Measurements from ENCODE around the gene NUMBL. TPM values are rescaled to one million over a fixed set of nuclear protein-coding genes. Genes with fewer than 3 reads are reported as not detected.

Gene NUMBL
- total and polyA plus RNA-seq, 4 experiments from 2014 or later, result 0.35 to 20.2 (median 8.7) TPM

DNA sequence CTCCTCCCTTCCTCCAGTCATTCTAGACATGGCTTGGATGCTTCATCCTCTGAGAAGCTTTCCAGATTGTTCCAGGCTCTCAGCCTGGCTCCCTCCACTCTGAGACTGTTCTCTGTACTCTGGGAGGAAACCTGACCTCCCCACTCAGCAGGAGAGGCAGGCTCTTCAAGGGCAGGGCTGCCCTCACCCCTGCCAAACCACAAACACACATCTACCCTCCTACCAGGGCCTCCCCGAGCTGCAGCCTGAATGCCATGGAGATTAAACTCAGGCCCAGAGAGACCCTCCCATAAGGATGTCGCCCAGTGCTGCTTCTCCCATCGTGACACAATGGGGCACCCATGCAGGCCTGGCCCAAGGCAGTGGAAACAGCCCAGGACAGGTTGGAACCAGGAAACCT is 16.2 kb downstream of the NUMBL start:
- Histone ChIP-seq H3K36me3 (ENCODE audit: insufficient read depth, low read length) (peaks cover 3% of the 10 kb centered on the region), H3K4me3 (ENCODE audit: low read length in 2 of 2) (no peak overlapping the region), H3K27ac (ENCODE audit: low read depth, low read length) (no peak overlapping the region), H3K9me3 (ENCODE audit: control insufficient read depth in 1 of 2, low read length in 2 of 2) (no peaks in the 10 kb centered on the region), H3K27me3 (ENCODE audit: insufficient read depth, low read length) (no peaks in the 10 kb centered on the region), H3K4me1 (ENCODE audit: insufficient read depth, low read length) (no peaks in the 10 kb centered on the region)
- intact Hi-C loops (cut with micrococcal nuclease), result no loop called here
- Mint-ChIP-seq H3K27me3 (no peaks in the 10 kb centered on the region), H3K4me3 (peak overlapping the region in 1 of 8 donors; percentile 24), H3K27ac (no peak overlapping the region), H3K9me3 (peaks cover 0 to 3% (median 0%) of the 10 kb centered on the region in 8 donors), H3K4me1 (peaks cover 0 to 1% (median 0%) of the 10 kb centered on the region in 4 donors), H3K36me3 (peaks cover 26 to 34% of the 10 kb centered on the region in 2 donors)
- ChIA-PET CTCF (ENCODE audit: partially characterized antibody) (interaction anchor here (1.1 kb wide), 1 partner anchor 11 kb away, joined by 3 read pairs; no protein-coding TSS in a partner anchor), POLR2A (ENCODE audit: partially characterized antibody) (no interaction called here)
- DNase-seq, result no peak

DNA sequence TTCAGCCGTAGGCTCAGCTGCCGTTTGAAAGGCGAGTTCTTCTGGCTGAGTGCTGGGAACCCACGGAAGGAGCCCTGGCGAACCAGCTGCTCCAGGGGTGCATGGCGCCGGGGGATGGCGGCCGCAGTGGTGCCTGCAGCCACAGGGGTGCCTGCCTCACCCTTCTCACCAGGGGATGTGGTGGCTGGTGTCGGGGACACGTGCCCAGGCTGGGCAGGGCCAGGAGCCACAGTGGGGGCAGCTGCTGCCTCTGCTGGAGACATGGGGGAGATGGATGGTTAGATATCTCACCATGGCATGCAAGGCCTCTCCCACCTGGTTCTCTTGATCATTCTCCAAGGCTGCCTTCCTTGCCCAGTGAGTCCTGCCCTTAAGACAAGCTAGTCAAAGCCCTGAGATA is 17.1 kb downstream of the NUMBL start:
- Mint-ChIP-seq H3K9me3 (peaks cover 0 to 5% (median 0%) of the 10 kb centered on the region in 8 donors), H3K27me3 (no peaks in the 10 kb centered on the region), H3K27ac (no peak overlapping the region), H3K4me3 (no peak overlapping the region), H3K36me3 (peaks cover 33 to 37% of the 10 kb centered on the region in 2 donors), H3K4me1 (peaks cover 0 to 1% (median 0%) of the 10 kb centered on the region in 4 donors)
- ChIA-PET CTCF (ENCODE audit: partially characterized antibody) (interaction anchor here (1.1 kb wide), 1 partner anchor 10 kb away, joined by 3 read pairs; no protein-coding TSS in a partner anchor), POLR2A (ENCODE audit: partially characterized antibody) (no interaction called here)
- H3K4me3 ChIP-seq (ENCODE audit: low read length in 2 of 2), result no peak overlapping the region
- no peaks in the 10 kb centered on the region for H3K9me3 ChIP-seq (ENCODE audit: control insufficient read depth in 1 of 2, low read length in 2 of 2)
- no peak for DNase-seq
- H3K27me3 ChIP-seq (ENCODE audit: insufficient read depth, low read length), result no peaks in the 10 kb centered on the region
- intact Hi-C loops (cut with micrococcal nuclease), result no loop called here
- H3K4me1 ChIP-seq (ENCODE audit: insufficient read depth, low read length), result no peaks in the 10 kb centered on the region
- no peak overlapping the region for H3K27ac ChIP-seq (ENCODE audit: low read depth, low read length)
- H3K36me3 ChIP-seq (ENCODE audit: insufficient read depth, low read length), result peaks cover 3% of the 10 kb centered on the region

DNA sequence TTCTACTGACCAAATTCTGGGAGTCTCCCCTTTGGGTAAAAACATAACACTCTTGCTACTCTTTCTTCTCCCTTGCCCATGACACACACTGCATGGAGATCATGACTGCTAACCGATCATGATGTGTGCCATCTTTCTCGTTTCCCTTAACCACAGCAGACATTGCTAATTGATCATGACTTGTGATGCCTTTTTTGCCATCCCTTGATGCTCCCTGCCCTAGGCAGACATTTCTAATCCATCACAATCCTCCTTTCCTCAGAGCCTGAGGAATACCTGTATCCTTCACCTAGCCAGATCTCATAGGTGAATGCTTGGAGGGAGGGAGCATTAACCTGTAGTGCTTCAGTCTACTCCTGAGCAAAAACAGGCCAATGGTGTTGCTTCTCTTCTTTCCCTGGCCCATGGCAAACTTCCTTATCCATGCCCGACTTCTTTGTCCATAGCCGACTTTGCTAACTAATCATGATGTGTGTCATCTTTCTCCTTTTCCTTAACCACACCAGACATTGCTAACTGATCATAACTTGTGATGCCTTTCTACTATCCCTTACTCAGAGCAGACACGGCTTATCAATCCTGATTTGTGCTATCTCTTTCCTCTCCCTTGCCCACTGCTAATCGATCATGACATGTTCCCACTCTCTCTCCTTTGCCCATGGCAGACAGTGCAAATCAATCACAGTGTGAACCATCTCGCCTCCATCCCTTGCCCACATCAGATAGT is 17.7 kb downstream of the NUMBL start:
- H3K27me3 ChIP-seq (ENCODE audit: insufficient read depth, low read length), result no peaks in the 10 kb centered on the region
- POLR2A ChIA-PET (ENCODE audit: partially characterized antibody), result no interaction called here

DNA sequence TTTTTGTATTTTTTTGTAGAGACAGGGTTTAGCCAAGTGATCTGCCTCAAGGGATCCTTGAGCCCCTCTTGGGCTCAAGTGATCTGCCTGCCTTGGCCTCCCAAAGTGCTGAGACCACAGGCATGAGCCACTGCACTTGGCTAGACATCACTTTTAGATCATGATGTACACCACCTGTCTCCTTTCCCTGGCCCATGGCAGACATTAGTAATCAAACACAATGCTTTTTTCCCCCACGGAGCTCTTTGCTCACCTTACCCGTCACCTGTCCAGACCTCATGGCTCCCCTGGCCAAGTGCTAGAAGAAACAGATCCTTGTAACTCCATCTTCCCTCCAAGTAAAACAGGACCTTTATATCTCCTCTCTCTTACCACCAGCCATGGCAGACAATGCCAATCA is 18.4 kb downstream of the NUMBL start:
- Mint-ChIP-seq H3K36me3 (peaks cover 27% of the 10 kb centered on the region in 2 donors), H3K27ac (no peak overlapping the region), H3K9me3 (peaks cover 0 to 5% (median 0%) of the 10 kb centered on the region in 8 donors), H3K4me1 (peaks cover 0 to 1% (median 0%) of the 10 kb centered on the region in 4 donors), H3K4me3 (no peak overlapping the region), H3K27me3 (no peaks in the 10 kb centered on the region)
- Histone ChIP-seq H3K4me1 (ENCODE audit: insufficient read depth, low read length) (no peaks in the 10 kb centered on the region), H3K36me3 (ENCODE audit: insufficient read depth, low read length) (peaks cover 3% of the 10 kb centered on the region), H3K9me3 (ENCODE audit: control insufficient read depth in 1 of 2, low read length in 2 of 2) (no peaks in the 10 kb centered on the region), H3K27me3 (ENCODE audit: insufficient read depth, low read length) (no peaks in the 10 kb centered on the region), H3K4me3 (ENCODE audit: low read length in 2 of 2) (no peak overlapping the region), H3K27ac (ENCODE audit: low read depth, low read length) (no peak overlapping the region)
- no peak for DNase-seq
- ChIA-PET CTCF (ENCODE audit: partially characterized antibody) (no interaction called here), POLR2A (ENCODE audit: partially characterized antibody) (no interaction called here)
- intact Hi-C loops (cut with micrococcal nuclease), result no loop called here

More for the DNA sequence above, 17.7 kb downstream of the NUMBL start:
- CTCF ChIA-PET (ENCODE audit: partially characterized antibody), result no interaction called here
- no peak for DNase-seq
- Mint-ChIP-seq H3K4me1 (peaks cover 0 to 1% (median 0%) of the 10 kb centered on the region in 4 donors), H3K27me3 (no peaks in the 10 kb centered on the region), H3K9me3 (peaks cover 0 to 5% (median 0%) of the 10 kb centered on the region in 8 donors), H3K36me3 (peaks cover 30 to 34% of the 10 kb centered on the region in 2 donors), H3K27ac (no peak overlapping the region), H3K4me3 (no peak overlapping the region)
- no peaks in the 10 kb centered on the region for H3K9me3 ChIP-seq (ENCODE audit: control insufficient read depth in 1 of 2, low read length in 2 of 2)
- no peaks in the 10 kb centered on the region for H3K4me1 ChIP-seq (ENCODE audit: insufficient read depth, low read length)
- no peak overlapping the region for H3K27ac ChIP-seq (ENCODE audit: low read depth, low read length)
- no peak overlapping the region for H3K4me3 ChIP-seq (ENCODE audit: low read length in 2 of 2)
- H3K36me3 ChIP-seq (ENCODE audit: insufficient read depth, low read length), result peaks cover 3% of the 10 kb centered on the region
- intact Hi-C loops (cut with micrococcal nuclease), result no loop called here

DNA sequence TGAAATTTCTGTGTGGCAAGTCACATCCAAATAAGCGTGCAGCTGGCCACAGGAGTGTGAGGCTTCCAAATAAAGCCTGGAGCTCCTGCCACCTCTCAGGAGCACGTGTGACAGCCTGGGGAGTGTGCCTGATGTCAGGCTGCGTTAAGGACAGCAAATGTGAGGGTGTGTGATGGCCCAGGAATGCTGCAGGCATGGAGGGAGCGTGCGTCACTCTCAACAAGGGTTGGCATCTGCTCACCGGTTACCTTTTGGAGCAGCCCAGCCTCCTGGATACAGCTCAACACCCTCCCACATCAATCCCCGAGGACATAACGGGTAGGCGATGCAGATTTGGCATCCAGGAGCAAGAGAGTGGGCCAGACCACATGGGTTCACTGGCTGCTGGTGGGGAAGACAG is 19.0 kb downstream of the NUMBL start:
- Histone ChIP-seq H3K36me3 (ENCODE audit: insufficient read depth, low read length) (peaks cover 3% of the 10 kb centered on the region), H3K4me1 (ENCODE audit: insufficient read depth, low read length) (peaks cover 3% of the 10 kb centered on the region), H3K27me3 (ENCODE audit: insufficient read depth, low read length) (no peaks in the 10 kb centered on the region), H3K27ac (ENCODE audit: low read depth, low read length) (no peak overlapping the region), H3K9me3 (ENCODE audit: control insufficient read depth in 1 of 2, low read length in 2 of 2) (no peaks in the 10 kb centered on the region), H3K4me3 (ENCODE audit: low read length in 2 of 2) (no peak overlapping the region)
- no peak overlapping the region for H3K4me3 Mint-ChIP-seq
- H3K27ac Mint-ChIP-seq, result no peak overlapping the region
- POLR2A ChIA-PET (ENCODE audit: partially characterized antibody), result no interaction called here
- no peaks in the 10 kb centered on the region for H3K27me3 Mint-ChIP-seq
- no peak for DNase-seq
- H3K36me3 Mint-ChIP-seq, result peaks cover 27 to 30% of the 10 kb centered on the region in 2 donors
- CTCF ChIA-PET (ENCODE audit: partially characterized antibody), result no interaction called here
- H3K9me3 Mint-ChIP-seq, result peaks cover 0 to 5% (median 0%) of the 10 kb centered on the region in 8 donors
- intact Hi-C loops (cut with micrococcal nuclease), result no loop called here
- H3K4me1 Mint-ChIP-seq, result peaks cover 0 to 1% (median 0%) of the 10 kb centered on the region in 4 donors

DNA sequence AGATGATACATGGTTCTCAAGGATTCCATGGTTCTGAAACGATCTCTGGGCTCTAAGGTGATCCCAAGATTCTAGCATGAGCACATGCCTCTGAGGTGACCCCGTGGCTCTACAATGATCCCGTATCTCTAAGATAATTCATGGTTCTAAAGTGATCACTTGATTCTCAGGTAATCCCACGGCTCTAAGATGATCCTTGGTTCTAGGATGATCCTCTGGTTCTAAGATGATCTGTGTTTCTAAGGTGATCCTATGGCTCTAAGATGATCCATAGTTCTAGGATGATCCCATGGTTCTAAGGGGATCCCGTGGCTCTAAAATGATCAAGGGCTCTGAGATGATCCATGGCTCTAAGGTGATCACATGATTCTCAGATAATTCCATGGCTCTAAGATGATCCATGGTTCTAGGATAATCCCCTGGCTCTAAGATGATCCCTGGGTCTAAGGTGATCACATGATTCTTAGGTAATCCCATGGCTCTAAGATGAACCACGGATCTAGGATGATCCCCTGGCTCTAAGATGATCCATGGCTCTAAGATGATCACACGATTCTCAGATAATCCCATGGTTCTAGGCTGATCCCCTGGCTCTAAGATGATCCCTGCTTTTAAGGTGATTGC is 21.3 kb downstream of the NUMBL start:
- H3K27me3 Mint-ChIP-seq, result no peaks in the 10 kb centered on the region
- H3K36me3 ChIP-seq (ENCODE audit: insufficient read depth, low read length), result peaks cover 3% of the 10 kb centered on the region
- peaks cover 0 to 5% (median 0%) of the 10 kb centered on the region in 8 donors for H3K9me3 Mint-ChIP-seq
- no peaks in the 10 kb centered on the region for H3K27me3 ChIP-seq (ENCODE audit: insufficient read depth, low read length)
- intact Hi-C loops (cut with micrococcal nuclease), result no loop called here
- POLR2A ChIA-PET (ENCODE audit: partially characterized antibody), result no interaction called here
- H3K27ac Mint-ChIP-seq, result no peak overlapping the region
- H3K4me1 ChIP-seq (ENCODE audit: insufficient read depth, low read length), result peaks cover 3% of the 10 kb centered on the region
- no peak overlapping the region for H3K4me3 ChIP-seq (ENCODE audit: low read length in 2 of 2)
- H3K36me3 Mint-ChIP-seq, result peaks cover 23 to 30% of the 10 kb centered on the region in 2 donors
- H3K9me3 ChIP-seq (ENCODE audit: control insufficient read depth in 1 of 2, low read length in 2 of 2), result no peaks in the 10 kb centered on the region
- H3K27ac ChIP-seq (ENCODE audit: low read depth, low read length), result no peak overlapping the region
- H3K4me3 Mint-ChIP-seq, result no peak overlapping the region
- CTCF ChIA-PET (ENCODE audit: partially characterized antibody), result no interaction called here
- no peaks in the 10 kb centered on the region for H3K4me1 Mint-ChIP-seq
- DNase-seq, result no peak

DNA sequence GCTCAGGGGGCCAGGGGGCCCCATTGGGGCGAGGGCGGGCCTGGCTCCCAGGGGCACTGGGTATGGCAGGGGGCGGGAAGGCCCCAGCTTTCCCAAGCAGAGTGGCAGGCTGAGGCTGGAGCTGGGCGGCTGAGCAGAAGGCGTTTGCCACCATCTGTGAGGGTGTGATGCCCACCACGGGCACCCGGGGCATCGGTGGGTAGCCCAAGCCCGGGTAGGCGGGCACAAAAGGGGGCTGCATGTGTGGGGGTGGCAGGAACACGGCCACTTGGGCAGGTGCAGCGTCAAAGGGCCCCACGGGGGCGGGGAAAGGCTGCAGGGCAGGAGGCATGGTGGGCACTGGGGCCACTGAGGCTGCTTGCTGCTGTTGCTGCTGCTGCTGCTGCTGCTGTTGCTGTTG is 22.8 kb downstream of the NUMBL start:
- Mint-ChIP-seq H3K4me1 (peaks cover 4 to 13% (median 6%) of the 10 kb centered on the region in 4 donors), H3K9me3 (peaks cover 0 to 5% (median 0%) of the 10 kb centered on the region in 8 donors), H3K27me3 (no peaks in the 10 kb centered on the region), H3K4me3 (no peak overlapping the region), H3K36me3 (peaks cover 23 to 30% of the 10 kb centered on the region in 2 donors), H3K27ac (no peak overlapping the region)
- H3K27me3 ChIP-seq (ENCODE audit: insufficient read depth, low read length), result no peaks in the 10 kb centered on the region
- H3K4me3 ChIP-seq (ENCODE audit: low read length in 2 of 2), result no peak overlapping the region
- H3K27ac ChIP-seq (ENCODE audit: low read depth, low read length), result no peak overlapping the region
- ChIA-PET CTCF (ENCODE audit: partially characterized antibody) (no interaction called here), POLR2A (ENCODE audit: partially characterized antibody) (no interaction called here)
- intact Hi-C loops (cut with micrococcal nuclease), result no loop called here
- peaks cover 3% of the 10 kb centered on the region for H3K36me3 ChIP-seq (ENCODE audit: insufficient read depth, low read length)
- no peaks in the 10 kb centered on the region for H3K9me3 ChIP-seq (ENCODE audit: control insufficient read depth in 1 of 2, low read length in 2 of 2)
- no peak for DNase-seq
- H3K4me1 ChIP-seq (ENCODE audit: insufficient read depth, low read length), result peaks cover 11% of the 10 kb centered on the region
